HG03439 (cell line): ENCODE measurements around the gene MIA.
"Not testable (repeated sequence)": the region's sequence is repeated elsewhere in the genome, so short reads cannot be mapped to it uniquely, and the experiment has no call there.

Experiments used
- ATAC-seq: cut with Tn5 transposase; IDR thresholded peaks from one replicate; pipeline ENCODE4 v1.9.1; 2021; ENCODE audit warnings: mild to moderate bottlenecking, moderate library complexity; ENCODE audit not compliant: unreplicated experiment

The MIA gene

GRCh38 chr19:40777937-40778705 is 2.8 kb downstream of the MIA start, which contains the start of gene RAB4B:
TSS of gene RAB4B (plus strand) at chr19:40778247. CDS start at chr19:40778376, 129 bp downstream.
- peak; percentile 60 for ATAC-seq

DNA sequence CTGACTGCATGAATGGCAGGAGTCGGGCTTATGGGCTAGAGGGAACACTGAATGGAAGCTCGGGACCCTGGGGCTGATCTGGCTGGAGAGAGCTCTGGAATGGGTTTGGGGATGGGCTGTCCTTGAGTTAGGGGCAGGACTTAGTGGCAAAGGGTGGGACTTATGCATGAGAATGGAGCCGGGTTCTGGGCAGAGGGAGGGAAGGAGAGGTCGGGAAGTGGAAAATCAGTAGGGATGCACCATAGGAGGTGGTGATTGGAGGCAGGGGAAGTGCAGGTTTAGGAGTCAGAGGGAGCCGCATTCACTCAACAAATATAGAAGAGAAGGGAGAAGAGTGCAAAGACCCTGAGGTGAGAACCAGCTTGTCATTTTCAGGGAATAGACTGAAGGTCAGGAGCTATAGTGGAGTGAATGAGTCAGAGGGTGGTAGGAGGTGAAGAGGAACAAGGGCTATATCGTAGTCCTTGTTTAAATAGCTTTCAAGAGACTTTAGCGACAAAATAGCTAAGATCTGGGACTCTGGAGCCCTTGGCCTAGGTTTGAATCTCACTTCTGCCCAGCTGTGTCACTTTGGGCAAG is 3.5 kb downstream of the MIA start:
- ATAC-seq = no peak

GRCh38 chr19:40780582-40780981 is 5.3 kb downstream of the MIA start:
- no peak for ATAC-seq

- no peak for ATAC-seq
Observed at GRCh38 chr19:40781140-40781539, 5.8 kb downstream of the MIA start.

DNA sequence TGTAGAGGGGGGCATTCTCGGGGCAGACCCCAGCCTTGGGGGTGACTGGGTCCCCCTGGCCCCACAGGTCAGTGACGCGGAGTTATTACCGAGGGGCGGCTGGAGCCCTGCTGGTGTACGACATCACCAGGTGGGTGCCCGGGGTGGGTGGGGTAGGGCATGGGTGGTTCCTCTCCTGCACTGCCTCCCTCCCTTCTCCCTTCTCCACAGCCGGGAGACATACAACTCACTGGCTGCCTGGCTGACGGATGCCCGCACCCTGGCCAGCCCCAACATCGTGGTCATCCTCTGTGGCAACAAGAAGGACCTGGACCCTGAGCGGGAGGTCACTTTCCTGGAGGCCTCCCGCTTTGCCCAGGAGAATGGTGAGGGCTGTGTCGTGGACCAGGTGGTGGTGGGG is 8.4 kb downstream of the MIA start:
- ATAC-seq = no peak

GRCh38 chr19:40784146-40784545 is 8.8 kb downstream of the MIA start:
- ATAC-seq = not testable (repeated sequence)

DNA sequence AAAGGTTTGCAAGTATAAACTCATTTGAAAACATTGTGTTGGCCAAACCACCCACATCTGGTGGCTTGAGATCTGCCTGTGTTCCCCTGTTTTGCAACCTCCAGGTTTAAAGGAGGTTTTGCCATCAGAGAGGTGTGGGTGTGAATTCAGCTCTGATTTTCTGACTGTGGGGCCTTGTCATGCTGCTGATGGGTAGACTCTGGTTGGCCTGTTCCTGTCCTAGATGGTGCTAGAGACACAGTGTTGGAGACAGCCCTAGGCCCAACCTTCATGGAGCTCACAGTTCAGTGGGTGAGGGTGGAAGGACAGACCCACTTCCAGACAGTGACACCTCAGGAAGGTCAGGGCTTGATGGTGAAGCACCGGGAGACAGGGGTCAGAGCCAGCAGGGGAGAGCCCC is 10.2 kb downstream of the MIA start:
- no peak for ATAC-seq

DNA sequence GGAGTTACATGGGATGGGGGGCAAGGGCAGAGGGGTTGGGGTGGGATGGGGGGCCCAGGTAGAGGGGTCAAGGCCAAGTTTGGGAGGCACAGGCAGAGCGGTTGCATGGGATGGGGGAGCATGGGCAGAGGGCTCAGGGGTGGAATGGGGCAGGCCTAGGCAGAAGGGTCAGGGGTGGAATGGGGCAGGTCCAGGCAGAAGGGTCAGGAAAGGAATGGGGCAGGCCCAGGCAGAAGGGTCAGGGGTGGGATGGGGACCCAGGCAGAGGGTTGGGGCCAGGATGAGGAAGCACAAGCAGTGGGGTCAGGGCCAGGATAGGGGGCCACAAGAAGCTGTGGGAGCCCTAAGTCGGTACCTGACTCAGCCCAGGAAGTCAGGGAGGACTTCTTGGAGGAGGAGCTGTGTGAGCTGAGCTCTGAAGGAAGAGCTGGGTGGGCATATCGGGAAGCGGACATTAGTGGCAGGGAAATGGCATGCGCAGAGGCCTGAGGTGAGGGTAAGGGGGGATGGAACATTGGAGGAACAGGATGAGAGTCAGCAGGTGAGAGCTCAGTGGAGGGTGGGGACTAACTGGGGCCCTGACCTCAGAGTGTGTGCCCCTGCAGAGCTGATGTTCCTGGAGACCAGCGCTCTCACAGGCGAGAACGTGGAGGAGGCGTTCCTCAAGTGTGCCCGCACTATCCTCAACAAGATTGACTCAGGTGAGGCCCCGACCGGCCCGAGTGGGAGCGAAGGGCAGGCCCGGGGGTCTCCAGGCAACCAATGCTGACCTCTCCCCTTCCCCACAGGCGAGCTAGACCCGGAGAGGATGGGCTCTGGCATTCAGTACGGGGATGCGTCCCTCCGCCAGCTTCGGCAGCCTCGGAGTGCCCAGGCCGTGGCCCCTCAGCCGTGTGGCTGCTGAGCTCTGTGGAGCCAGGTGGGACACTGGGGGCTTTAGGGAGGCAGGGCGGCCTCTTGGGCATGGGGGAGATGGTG is 11.0 kb downstream of the MIA start:
- ATAC-seq = no peak

DNA sequence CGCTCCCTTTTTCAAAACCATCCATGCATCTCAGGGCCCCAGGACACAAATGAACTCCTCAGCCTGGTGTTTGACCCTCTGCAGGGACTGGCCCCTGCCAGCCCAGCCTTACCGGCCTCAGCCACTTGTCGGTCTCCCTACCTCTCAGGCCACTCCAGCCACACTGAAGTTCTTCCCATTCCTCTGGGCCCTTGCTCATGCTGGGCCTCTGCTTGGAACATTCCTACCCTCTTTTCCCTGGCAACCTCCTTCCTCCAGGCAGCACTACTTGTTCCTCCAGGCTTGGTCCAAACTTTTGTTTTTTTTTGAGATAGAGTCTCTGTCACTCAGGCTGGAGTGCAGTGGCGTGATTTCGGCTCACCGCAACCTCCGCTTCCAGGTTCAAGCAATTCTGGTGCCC is 16.0 kb downstream of the MIA start:
- ATAC-seq = no peak

GRCh38 chr19:40791996-40792395 is 16.7 kb downstream of the MIA start:
- ATAC-seq = no peak

- ATAC-seq = no peak
Observed at GRCh38 chr19:40797166-40797962, 22.0 kb downstream of the MIA start.

DNA sequence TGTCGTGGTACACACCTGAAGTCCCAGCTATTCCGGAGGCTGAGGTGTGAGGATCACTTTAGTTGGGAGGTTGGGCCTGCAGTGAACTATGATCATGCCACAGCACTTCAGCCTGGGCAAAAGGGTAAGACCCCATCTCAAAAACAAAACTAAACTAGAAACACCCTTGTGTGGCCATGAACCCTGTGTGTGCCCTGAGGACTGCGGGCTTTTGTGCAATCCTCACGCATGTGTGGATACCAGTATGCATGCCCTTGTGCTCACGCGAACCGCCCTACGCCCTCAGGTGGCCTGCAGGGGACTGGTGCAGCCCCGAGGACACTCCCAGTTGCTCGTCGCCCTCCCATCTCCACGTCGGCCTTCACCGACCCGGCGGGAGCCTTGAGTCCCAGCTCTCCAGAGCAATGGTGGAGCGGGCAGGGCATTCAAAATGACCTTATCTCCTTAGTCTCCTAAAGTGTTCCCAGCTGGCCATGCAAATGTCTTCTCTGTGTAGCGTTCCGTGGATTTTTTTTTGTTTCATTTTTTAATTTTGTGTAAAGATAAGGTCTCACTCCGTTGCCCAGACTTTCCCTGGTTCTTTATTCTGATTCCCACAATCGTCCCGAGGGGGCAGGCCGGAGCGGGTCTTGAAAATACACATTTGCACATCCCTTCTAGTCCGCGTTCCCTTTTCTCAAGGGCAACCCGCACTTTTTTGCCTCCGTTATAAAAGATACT is 22.8 kb downstream of the MIA start:
- peak; percentile 20 for ATAC-seq

DNA sequence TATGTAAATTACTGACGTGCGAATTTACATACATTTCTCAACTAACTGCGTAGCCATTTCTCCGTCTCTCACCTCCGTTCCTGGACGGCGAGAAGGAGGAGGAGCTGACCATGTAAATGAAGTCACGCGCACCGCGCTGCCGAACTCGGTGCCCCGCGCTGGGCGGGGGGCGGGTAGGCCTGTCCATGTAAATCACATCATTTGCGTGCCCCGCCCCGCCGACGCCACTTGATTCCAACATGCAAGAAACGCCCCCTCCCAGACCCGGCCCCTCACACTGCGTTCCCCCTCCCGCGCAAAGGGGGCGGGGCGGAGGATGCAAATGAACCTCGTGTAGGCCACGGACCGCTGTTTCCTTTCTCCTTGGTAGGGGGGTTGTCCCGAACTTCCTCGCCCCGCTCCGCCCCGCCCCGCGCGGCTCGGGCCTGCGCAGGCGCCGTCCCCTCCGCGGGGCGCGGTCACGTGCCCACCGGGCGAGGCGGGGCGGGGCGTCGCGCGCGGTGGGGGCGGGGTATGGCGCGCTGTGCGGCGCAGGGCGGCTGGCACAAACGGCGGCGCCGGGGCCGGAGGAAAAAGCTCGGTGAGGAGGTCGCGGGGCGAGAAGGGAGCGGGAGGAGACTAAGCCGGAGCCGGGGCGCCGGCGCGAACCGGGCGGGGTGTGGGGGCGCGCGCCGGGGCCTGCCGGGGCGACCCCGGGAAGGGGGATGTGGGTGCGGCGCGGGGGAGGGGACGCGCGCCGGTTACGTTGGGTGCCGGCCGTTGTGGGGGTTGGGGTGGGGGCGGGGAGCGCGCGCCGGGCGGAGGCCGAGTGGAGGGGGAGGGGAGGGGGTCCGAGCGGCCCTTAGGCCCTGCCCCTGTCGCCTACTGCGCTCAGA is 23.6 kb downstream of the MIA start, which contains the start of gene EGLN2:
Gene EGLN2 (plus strand): TSS at position 509 of the 875 bp plus-strand sequence. CDS start 1,382 bp downstream, outside the sequence.
- peak; percentile 80 for ATAC-seq

GRCh38 chr19:40799558-40800338 is 24.4 kb downstream of the MIA start:
- ATAC-seq = no peak

GRCh38 chr19:40800339-40800996 is 25.1 kb downstream of the MIA start:
- ATAC-seq = no peak

DNA sequence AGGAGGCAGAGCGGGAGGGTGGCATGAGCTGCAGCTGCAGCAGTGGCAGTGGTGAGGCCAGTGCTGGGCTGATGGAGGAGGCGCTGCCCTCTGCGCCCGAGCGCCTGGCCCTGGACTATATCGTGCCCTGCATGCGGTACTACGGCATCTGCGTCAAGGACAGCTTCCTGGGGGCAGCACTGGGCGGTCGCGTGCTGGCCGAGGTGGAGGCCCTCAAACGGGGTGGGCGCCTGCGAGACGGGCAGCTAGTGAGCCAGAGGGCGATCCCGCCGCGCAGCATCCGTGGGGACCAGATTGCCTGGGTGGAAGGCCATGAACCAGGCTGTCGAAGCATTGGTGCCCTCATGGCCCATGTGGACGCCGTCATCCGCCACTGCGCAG is 25.7 kb downstream of the MIA start:
- no peak for ATAC-seq

DNA sequence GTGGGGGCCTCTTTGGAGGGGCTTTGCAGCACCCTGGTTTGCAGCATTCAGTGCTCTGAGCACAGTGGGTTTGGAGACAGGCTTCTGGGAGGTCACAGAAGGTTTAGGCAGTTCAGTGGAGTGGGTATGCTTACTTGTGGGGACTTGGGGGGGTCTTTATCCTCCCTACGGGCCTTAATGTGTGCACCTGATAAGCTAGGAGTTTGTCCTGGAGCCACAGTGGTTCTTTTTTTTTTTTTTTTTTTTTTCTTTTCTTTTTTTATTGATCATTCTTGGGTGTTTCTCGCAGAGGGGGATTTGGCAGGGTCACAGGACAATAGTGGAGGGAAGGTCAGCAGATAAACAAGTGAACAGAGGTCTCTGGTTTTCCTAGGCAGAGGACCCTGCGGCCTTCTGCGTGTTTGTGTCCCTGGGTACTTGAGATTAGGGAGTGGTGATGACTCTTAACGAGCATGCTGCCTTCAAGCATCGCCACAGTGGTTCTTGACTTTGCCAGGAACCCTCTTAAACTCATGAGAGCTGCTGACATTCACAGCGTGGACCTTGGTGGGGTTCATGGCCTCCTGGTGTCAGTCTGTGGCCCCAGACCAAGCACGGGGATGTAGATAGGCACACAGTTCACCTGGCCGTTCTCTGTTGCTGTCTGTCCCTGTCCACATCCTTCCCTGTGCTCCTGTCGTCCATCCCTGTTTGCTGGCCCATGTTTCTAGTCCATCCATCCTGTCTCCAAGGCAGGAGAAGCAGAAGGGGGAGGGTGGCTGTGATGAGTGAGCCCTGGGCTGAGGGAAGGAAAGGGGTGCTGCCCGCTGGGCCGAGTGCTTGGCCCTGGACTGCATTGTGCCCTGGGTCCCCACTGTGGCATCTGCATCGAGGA is 26.3 kb downstream of the MIA start:
- ATAC-seq = no peak
